HepG2 (cell line): ENCODE data around the gene CPN1. TPM values are rescaled to one million over a fixed set of nuclear protein-coding genes. Genes with fewer than 3 reads are reported as not detected.
A peak's percentile ranks its signal among the peaks of the same experiment; 100 is the strongest.

Experiments used
- ARID5B ChIP-seq: IDR thresholded peaks from 2 replicates; pipeline ENCODE4 v1.4.0; 2020; ENCODE audit warnings: mild to moderate bottlenecking, missing genetic modification reagents
- CEBPG ChIP-seq: IDR thresholded peaks from 2 replicates; pipeline ENCODE4 v1.6.1; 2016
- EEA1 ChIP-seq: sonication (generic); formaldehyde crosslinking; IDR thresholded peaks from 2 replicates; pipeline ENCODE4 v1.5.1; 2020; ENCODE audit warnings: mild to moderate bottlenecking, missing genetic modification reagents, borderline replicate concordance
- FOXK1 ChIP-seq: sonication (generic); formaldehyde crosslinking; IDR thresholded peaks from 2 replicates; pipeline ENCODE4 v1.4.0; 2020; ENCODE audit warnings: low read depth, missing genetic modification reagents, borderline replicate concordance
- MAFK ChIP-seq, 2 experiments: IDR thresholded peaks in 1 of 2; conservative IDR thresholded peaks in 1 of 2; 2 replicates each; pipeline ENCODE4 v1.6.1; 2011; ENCODE audit warnings: improper control_type of control experiment in 2 of 2, low read length in 2 of 2
- NR2F1 ChIP-seq, 2 experiments: fragments of 450-650 bp in 1 of 2; formaldehyde crosslinking in 1 of 2; IDR thresholded peaks; 2 replicates each; pipeline versions ENCODE4 v1.5.0 to v1.6.1; 2016 to 2020; ENCODE audit warnings: mild to moderate bottlenecking in 1 of 2, missing compliant biosample characterization in 1 of 2, missing genetic modification reagents in 1 of 2, moderate library complexity in 1 of 2
- STAT6 ChIP-seq: sonication (generic); formaldehyde crosslinking; IDR thresholded peaks from 2 replicates; pipeline ENCODE4 v1.4.0; 2020; ENCODE audit warnings: missing genetic modification reagents, mild to moderate bottlenecking, borderline replicate concordance
- THYN1 ChIP-seq: sonication (generic); formaldehyde crosslinking; IDR thresholded peaks from 2 replicates; pipeline ENCODE4 v1.8.1; 2023; ENCODE audit warnings: low read depth, mild to moderate bottlenecking, moderate library complexity, missing genetic modification reagents, borderline replicate concordance
- ZBTB38 ChIP-seq: sonication (generic); formaldehyde crosslinking; IDR thresholded peaks from 2 replicates; pipeline ENCODE4 v1.5.1; 2020; ENCODE audit warnings: mild to moderate bottlenecking, missing genetic modification reagents
- ZNF136 ChIP-seq: sonication (generic); formaldehyde crosslinking; IDR thresholded peaks from 2 replicates; pipeline ENCODE4 v1.8.1; 2022; ENCODE audit warnings: low read depth, mild to moderate bottlenecking, moderate library complexity, missing genetic modification reagents
- ZNF549 ChIP-seq: sonication (generic); formaldehyde crosslinking; IDR thresholded peaks from 2 replicates; pipeline ENCODE4 v1.5.0; 2020; ENCODE audit warnings: missing genetic modification reagents
- ZNF598 ChIP-seq: sonication (generic); formaldehyde crosslinking; IDR thresholded peaks from 2 replicates; pipeline ENCODE4 v1.5.1; 2020; ENCODE audit warnings: mild to moderate bottlenecking, missing genetic modification reagents, borderline replicate concordance
- polyA plus RNA-seq, 8 experiments: library from polyadenylated mRNA; depleted of rRNA in 3 of 8; stranded (reverse) in 7 of 8; unstranded in 1 of 8; fragments of >200 nt; fragmentation: Illumina TruSeq in 4 of 8; extraction: Trizol in 4 of 8; gene quantifications; 2 replicates each; pipeline versions ENCODE4 v1.2.1 to v1.2.3, GENCODE V29; 2011 to 2016; ENCODE audit warnings: low read depth in 4 of 8, missing spikeins in 1 of 8, mixed read lengths in 1 of 8; ENCODE audit not compliant: insufficient read depth in 1 of 8
- total RNA-seq, 5 experiments: library from RNA; depleted of rRNA; stranded (reverse); fragments of >200 nt; fragmentation: Illumina TruSeq; extraction: Trizol; gene quantifications; 2 replicates each; pipeline ENCODE4 v1.2.3, GENCODE V29; 2016; ENCODE audit warnings: low read depth in 1 of 5
- TF ChIP-seq, protein P1 (sequence below): sonication (generic); formaldehyde crosslinking; IDR thresholded peaks from 2 replicates; pipeline ENCODE4 v1.4.0; 2020; ENCODE audit warnings: mild to moderate bottlenecking, missing genetic modification reagents
- TF ChIP-seq, protein P2 (sequence below): sonication (generic); formaldehyde crosslinking; IDR thresholded peaks from 2 replicates; pipeline ENCODE4 v1.9.0; 2021; ENCODE audit warnings: mild to moderate bottlenecking, missing genetic modification reagents

CPN1 gene
- total and polyA plus RNA-seq, 2 of the 13 experiments (the other 11 are each of a cell fraction or from before 2014, with no cell fraction given) = 17.3 to 35.1 TPM

DNA sequence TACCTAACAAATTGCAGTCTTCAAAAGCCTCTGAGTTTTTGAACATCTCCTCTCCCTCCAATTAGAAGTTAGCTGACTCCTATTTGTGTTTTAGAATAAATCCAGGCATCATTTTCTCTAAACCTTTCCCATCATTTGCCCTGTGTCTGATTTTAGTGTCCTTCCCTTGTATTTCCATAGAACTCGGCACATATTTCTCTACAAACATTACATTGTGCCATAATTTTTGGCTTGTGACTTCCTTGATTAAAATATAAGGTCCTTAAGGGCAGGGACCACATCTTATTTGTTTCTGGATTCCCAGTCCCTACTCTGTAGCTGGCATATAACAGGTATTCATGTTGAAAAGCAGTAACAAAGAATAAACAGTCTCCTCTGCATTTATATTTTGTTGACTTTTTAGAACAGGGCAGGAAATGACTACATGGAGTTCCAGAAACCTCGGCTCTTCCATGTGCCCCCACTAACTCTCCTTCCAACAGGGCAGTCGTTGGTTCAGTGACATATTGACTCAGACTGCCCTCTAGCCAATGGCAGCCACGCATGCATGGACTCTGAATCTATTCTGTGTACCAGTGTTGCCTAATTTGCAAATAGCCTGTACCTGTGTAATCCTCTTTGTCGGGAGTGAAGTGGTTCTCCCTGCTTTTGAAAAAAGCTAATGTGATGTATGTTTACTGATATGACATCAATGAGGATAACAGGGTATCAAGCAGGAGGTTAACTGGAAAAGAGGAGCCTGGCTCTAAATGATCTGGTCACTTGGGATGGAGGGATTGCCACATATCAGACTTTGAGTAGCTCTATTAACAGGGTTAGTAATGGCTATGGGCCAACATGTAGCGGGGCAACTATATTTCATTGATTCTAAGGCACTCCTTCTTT lies 19.8 kb upstream of the CPN1 start (continued):
- no peak for TF ChIP-seq ZNF549
- TF ChIP-seq MAFK (conservative IDR thresholded peaks at IDR 0.05 in 1 of 2, IDR thresholded peaks at IDR 0.05 in 1 of 2; ENCODE audit: low read length in 2 of 2) = no peak; a peak in 1 of 4 replicates
- TF ChIP-seq STAT6 (CRISPR knock-in tag) = 0 out of 2 replicates have a peak, but pooled peaks have one; percentile 54
- TF ChIP-seq THYN1 (CRISPR knock-in tag) = no peak
- TF ChIP-seq NR2F1 (CRISPR knock-in tag; IDR thresholded peaks at IDR 0.05) = peak in 1 of 2 experiments; percentile 44; a peak in 1 of 4 replicates
- TF ChIP-seq CEBPG (CRISPR knock-in tag) = peak; percentile 98
- TF ChIP-seq, protein P1, sequence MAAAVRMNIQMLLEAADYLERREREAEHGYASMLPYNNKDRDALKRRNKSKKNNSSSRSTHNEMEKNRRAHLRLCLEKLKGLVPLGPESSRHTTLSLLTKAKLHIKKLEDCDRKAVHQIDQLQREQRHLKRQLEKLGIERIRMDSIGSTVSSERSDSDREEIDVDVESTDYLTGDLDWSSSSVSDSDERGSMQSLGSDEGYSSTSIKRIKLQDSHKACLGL (CRISPR knock-in tag) = no peak
- TF ChIP-seq EEA1 (CRISPR knock-in tag) = no peak
- TF ChIP-seq ARID5B (CRISPR knock-in tag) = peak; percentile 96
- peak; percentile 93 for TF ChIP-seq FOXK1 (CRISPR knock-in tag)
- TF ChIP-seq ZNF598 = no peak
- TF ChIP-seq, protein P2, sequence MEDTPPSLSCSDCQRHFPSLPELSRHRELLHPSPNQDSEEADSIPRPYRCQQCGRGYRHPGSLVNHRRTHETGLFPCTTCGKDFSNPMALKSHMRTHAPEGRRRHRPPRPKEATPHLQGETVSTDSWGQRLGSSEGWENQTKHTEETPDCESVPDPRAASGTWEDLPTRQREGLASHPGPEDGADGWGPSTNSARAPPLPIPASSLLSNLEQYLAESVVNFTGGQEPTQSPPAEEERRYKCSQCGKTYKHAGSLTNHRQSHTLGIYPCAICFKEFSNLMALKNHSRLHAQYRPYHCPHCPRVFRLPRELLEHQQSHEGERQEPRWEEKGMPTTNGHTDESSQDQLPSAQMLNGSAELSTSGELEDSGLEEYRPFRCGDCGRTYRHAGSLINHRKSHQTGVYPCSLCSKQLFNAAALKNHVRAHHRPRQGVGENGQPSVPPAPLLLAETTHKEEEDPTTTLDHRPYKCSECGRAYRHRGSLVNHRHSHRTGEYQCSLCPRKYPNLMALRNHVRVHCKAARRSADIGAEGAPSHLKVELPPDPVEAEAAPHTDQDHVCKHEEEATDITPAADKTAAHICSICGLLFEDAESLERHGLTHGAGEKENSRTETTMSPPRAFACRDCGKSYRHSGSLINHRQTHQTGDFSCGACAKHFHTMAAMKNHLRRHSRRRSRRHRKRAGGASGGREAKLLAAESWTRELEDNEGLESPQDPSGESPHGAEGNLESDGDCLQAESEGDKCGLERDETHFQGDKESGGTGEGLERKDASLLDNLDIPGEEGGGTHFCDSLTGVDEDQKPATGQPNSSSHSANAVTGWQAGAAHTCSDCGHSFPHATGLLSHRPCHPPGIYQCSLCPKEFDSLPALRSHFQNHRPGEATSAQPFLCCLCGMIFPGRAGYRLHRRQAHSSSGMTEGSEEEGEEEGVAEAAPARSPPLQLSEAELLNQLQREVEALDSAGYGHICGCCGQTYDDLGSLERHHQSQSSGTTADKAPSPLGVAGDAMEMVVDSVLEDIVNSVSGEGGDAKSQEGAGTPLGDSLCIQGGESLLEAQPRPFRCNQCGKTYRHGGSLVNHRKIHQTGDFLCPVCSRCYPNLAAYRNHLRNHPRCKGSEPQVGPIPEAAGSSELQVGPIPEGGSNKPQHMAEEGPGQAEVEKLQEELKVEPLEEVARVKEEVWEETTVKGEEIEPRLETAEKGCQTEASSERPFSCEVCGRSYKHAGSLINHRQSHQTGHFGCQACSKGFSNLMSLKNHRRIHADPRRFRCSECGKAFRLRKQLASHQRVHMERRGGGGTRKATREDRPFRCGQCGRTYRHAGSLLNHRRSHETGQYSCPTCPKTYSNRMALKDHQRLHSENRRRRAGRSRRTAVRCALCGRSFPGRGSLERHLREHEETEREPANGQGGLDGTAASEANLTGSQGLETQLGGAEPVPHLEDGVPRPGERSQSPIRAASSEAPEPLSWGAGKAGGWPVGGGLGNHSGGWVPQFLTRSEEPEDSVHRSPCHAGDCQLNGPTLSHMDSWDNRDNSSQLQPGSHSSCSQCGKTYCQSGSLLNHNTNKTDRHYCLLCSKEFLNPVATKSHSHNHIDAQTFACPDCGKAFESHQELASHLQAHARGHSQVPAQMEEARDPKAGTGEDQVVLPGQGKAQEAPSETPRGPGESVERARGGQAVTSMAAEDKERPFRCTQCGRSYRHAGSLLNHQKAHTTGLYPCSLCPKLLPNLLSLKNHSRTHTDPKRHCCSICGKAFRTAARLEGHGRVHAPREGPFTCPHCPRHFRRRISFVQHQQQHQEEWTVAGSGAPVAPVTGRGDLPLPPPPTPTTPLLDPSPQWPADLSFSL (CRISPR knock-in tag) = no peak
- no peak for TF ChIP-seq ZNF136
- no peak for TF ChIP-seq ZBTB38 (CRISPR knock-in tag)
